Neural cell (in vitro differentiated cells): ENCODE data around the gene CBFA2T2. TPM values are rescaled to one million over a fixed set of nuclear protein-coding genes. Genes with fewer than 3 reads are reported as not detected.

ENCODE experiments used
- H2AFZ ChIP-seq: fragments of 200-600, 300-800 bp; sonication (generic), shearing (Covaris generic); 2 replicates; pipeline ENCODE4 v1.6.0; 2014; ENCODE audit warnings: low read depth, mild to moderate bottlenecking, antibody characterized with exemption, low read length, moderate library complexity
- H3F3A ChIP-seq: fragments of 200-600 bp; shearing (Covaris generic); 2 replicates; pipeline ENCODE4 v1.6.1; 2016; ENCODE audit warnings: mild to moderate bottlenecking, moderate library complexity, mixed read lengths, antibody characterized with exemption, low read length; ENCODE audit not compliant: insufficient read depth, poor library complexity, severe bottlenecking
- H3K27ac ChIP-seq: fragments of 200-600, 300-800 bp; sonication (generic), shearing (Covaris generic); 2 replicates; pipeline ENCODE4 v1.5.1; 2014; ENCODE audit warnings: mild to moderate bottlenecking, low read length, moderate library complexity
- H3K27me3 ChIP-seq: fragments of 300-800, 200-600 bp; sonication (generic), shearing (Covaris generic); 2 replicates; pipeline ENCODE4 v1.6.0; 2014; ENCODE audit warnings: mild to moderate bottlenecking, low read depth, low read length, moderate library complexity; ENCODE audit not compliant: insufficient read depth
- H3K36me3 ChIP-seq: fragments of 300-800, 200-600 bp; sonication (generic), shearing (Covaris generic); 2 replicates; pipeline ENCODE4 v1.5.1; 2014; ENCODE audit warnings: mild to moderate bottlenecking, antibody characterized with exemption, low read length, moderate library complexity; ENCODE audit not compliant: insufficient read depth
- H3K4me2 ChIP-seq: fragments of 300-800, 200-600 bp; sonication (generic), shearing (Covaris generic); 2 replicates; pipeline ENCODE4 v1.6.0; 2014; ENCODE audit warnings: mild to moderate bottlenecking, low read length
- H3K4me3 ChIP-seq: fragments of 300-800, 200-600 bp; sonication (generic), shearing (Covaris generic); 2 replicates; pipeline ENCODE4 v1.5.1; 2014; ENCODE audit warnings: mild to moderate bottlenecking, low read length, moderate library complexity
- H3K79me2 ChIP-seq: fragments of 200-600 bp; shearing (Covaris generic); replicated peaks from 2 replicates; pipeline ENCODE4 v1.6.0; 2014; ENCODE audit warnings: mild to moderate bottlenecking, low read length, moderate library complexity; ENCODE audit not compliant: insufficient read depth
- H3K9ac ChIP-seq: fragments of 300-800, 200-600 bp; sonication (generic), shearing (Covaris generic); 2 replicates; pipeline ENCODE4 v1.6.1; 2016; ENCODE audit warnings: mild to moderate bottlenecking, low read length, mixed read lengths
- H3K9me2 ChIP-seq: fragments of 200-600 bp; shearing (Covaris generic); 2 replicates; pipeline ENCODE4 v1.6.1; 2016; ENCODE audit warnings: mild to moderate bottlenecking, low read length, mixed read lengths; ENCODE audit not compliant: insufficient read depth
- H3K9me3 ChIP-seq: fragments of 200-600, 300-800 bp; sonication (generic), shearing (Covaris generic); 2 replicates; pipeline ENCODE4 v1.6.1; 2016; ENCODE audit warnings: mild to moderate bottlenecking, mixed run types, low read length, moderate library complexity, mixed read lengths
- H4K20me1 ChIP-seq: fragments of 200-600 bp; shearing (Covaris generic); 2 replicates; pipeline ENCODE4 v1.6.1; 2016; ENCODE audit warnings: mild to moderate bottlenecking, mixed run types; ENCODE audit not compliant: insufficient read depth
- EP300 ChIP-seq: fragments of 450-650 bp; conservative IDR thresholded peaks from 2 replicates; pipeline ENCODE4 v1.6.1; 2014; ENCODE audit warnings: antibody characterized with exemption, mild to moderate bottlenecking, moderate library complexity; ENCODE audit not compliant: poor library complexity, severe bottlenecking
- EZH2 ChIP-seq: fragments of 200-600, 300-800 bp; shearing (Covaris generic), sonication (generic); IDR thresholded peaks from 2 replicates; pipeline ENCODE4 v1.6.1; 2014; ENCODE audit warnings: antibody characterized with exemption, low read length, borderline replicate concordance, mild to moderate bottlenecking; ENCODE audit not compliant: insufficient read depth, poor library complexity, severe bottlenecking
- MXI1 ChIP-seq: fragments of 450-650 bp; conservative IDR thresholded peaks from 2 replicates; pipeline ENCODE4 v1.6.1; 2014; ENCODE audit warnings: antibody characterized with exemption, mild to moderate bottlenecking; ENCODE audit not compliant: poor library complexity, severe bottlenecking
- POLR2AphosphoS5 ChIP-seq: IDR thresholded peaks from 2 replicates; pipeline ENCODE4 v1.6.1; 2012
- RAD21 ChIP-seq: fragments of 450-650 bp; conservative IDR thresholded peaks from 2 replicates; pipeline ENCODE4 v1.6.1; 2014; ENCODE audit warnings: antibody characterized with exemption, mild to moderate bottlenecking, moderate library complexity
- SMC3 ChIP-seq: fragments of 450-650 bp; conservative IDR thresholded peaks from 2 replicates; pipeline ENCODE4 v1.6.1; 2014; ENCODE audit warnings: antibody characterized with exemption, mild to moderate bottlenecking, moderate library complexity; ENCODE audit not compliant: poor library complexity
- TAF1 ChIP-seq: IDR thresholded peaks from 2 replicates; pipeline ENCODE4 v1.6.1; 2012; ENCODE audit warnings: low read depth
- polyA plus RNA-seq: library from polyadenylated mRNA; depleted of rRNA; stranded (reverse); fragments of >200 nt; gene quantifications from 2 replicates; pipeline ENCODE4 v1.2.3, GENCODE V29; 2014
- TF ChIP-seq, protein P1 (sequence below): fragments of 450-650 bp; IDR thresholded peaks from 2 replicates; pipeline ENCODE4 v1.5.1; 2014; ENCODE audit warnings: antibody characterized with exemption, mild to moderate bottlenecking, moderate library complexity; ENCODE audit not compliant: poor library complexity, severe bottlenecking
- TF ChIP-seq, protein P2 (sequence below): IDR thresholded peaks from 2 replicates; pipeline ENCODE4 v1.6.1; 2012; ENCODE audit warnings: borderline replicate concordance

CBFA2T2 gene
- polyA plus RNA-seq, 1 donor from 2014 or later, result 15.9 TPM

DNA sequence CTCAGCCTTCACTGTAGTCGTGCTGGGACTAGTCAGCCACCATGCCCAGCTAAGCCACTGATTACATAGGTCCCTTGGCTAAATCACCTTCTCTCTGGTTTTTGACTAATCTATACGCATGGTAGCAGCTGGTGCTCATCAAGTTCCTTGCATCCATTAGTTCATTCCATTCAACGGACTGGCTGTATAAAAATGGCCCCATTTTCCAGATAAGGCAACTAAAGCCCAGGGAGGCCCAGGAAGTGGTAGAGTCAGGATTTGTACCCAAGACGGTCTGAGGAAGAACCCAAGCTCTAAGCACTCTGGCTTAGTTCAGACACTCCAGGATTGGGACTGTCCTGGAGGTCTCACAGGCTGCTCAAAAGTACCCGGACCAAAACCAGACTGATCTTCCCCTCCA lies 191.4 kb downstream of the CBFA2T2 start:
- Histone ChIP-seq H3K9me3 (no peaks in the 10 kb centered on the region), H3K9ac (no peak overlapping the region), H3K27ac (no peak overlapping the region), H3K27me3 (no peaks in the 10 kb centered on the region), H2AFZ (no peak overlapping the region), H3K9me2 (no peaks in the 10 kb centered on the region), H4K20me1 (no peaks in the 10 kb centered on the region), H3K79me2 (peaks cover 10% of the 10 kb centered on the region), H3K4me3 (no peak overlapping the region), H3K36me3 (no peaks in the 10 kb centered on the region), H3K4me2 (no peak overlapping the region), H3F3A (no peaks in the 10 kb centered on the region)
- TF ChIP-seq EP300 (no peak), POLR2AphosphoS5 (no peak), RAD21 (no peak), MXI1 (no peak), TAF1 (no peak), EZH2 (no peak)

DNA sequence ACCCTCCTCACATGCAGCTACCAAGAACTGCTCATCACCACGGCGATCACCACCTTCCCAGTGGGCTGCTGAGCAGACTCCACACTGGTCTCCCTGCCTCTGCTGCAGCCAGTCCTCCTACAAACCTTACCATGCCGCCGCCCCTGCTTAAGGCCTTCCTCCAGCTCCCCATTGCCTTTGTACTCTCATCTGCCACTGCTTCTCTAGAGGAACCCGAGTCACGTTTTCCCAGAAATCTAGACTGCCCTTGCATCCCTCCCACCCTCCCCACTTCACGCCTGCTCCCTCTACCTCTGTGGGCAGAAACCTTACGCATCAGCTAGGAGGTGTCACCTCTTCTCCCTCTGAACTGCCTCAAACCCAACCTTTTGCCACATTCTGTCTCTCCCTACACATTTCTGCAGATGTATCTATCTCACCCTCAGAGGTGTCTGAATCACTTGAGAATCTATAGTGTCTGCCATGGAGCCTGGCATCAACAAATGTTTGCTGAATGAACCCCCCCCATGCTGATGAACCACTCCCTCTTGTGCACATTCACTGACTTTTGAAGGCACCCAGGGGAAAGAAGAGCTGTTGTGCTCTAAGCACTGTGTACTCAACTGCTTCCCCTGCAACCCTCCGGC lies 191.9 kb downstream of the CBFA2T2 start:
- Histone ChIP-seq H3K36me3 (no peaks in the 10 kb centered on the region), H3K9ac (no peak overlapping the region), H3K27ac (no peak overlapping the region), H3K9me3 (no peaks in the 10 kb centered on the region), H3K9me2 (no peaks in the 10 kb centered on the region), H2AFZ (no peak overlapping the region), H3K79me2 (peaks cover 10% of the 10 kb centered on the region), H3F3A (no peaks in the 10 kb centered on the region), H3K27me3 (no peaks in the 10 kb centered on the region), H3K4me2 (no peak overlapping the region), H4K20me1 (no peaks in the 10 kb centered on the region), H3K4me3 (no peak overlapping the region)
- TF ChIP-seq TAF1 (no peak), EZH2 (no peak), MXI1 (no peak), RAD21 (no peak), EP300 (no peak), SMC3 (no peak), POLR2AphosphoS5 (no peak)
- TF ChIP-seq, protein P1, sequence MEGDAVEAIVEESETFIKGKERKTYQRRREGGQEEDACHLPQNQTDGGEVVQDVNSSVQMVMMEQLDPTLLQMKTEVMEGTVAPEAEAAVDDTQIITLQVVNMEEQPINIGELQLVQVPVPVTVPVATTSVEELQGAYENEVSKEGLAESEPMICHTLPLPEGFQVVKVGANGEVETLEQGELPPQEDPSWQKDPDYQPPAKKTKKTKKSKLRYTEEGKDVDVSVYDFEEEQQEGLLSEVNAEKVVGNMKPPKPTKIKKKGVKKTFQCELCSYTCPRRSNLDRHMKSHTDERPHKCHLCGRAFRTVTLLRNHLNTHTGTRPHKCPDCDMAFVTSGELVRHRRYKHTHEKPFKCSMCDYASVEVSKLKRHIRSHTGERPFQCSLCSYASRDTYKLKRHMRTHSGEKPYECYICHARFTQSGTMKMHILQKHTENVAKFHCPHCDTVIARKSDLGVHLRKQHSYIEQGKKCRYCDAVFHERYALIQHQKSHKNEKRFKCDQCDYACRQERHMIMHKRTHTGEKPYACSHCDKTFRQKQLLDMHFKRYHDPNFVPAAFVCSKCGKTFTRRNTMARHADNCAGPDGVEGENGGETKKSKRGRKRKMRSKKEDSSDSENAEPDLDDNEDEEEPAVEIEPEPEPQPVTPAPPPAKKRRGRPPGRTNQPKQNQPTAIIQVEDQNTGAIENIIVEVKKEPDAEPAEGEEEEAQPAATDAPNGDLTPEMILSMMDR, result no peak
- TF ChIP-seq, protein P2, sequence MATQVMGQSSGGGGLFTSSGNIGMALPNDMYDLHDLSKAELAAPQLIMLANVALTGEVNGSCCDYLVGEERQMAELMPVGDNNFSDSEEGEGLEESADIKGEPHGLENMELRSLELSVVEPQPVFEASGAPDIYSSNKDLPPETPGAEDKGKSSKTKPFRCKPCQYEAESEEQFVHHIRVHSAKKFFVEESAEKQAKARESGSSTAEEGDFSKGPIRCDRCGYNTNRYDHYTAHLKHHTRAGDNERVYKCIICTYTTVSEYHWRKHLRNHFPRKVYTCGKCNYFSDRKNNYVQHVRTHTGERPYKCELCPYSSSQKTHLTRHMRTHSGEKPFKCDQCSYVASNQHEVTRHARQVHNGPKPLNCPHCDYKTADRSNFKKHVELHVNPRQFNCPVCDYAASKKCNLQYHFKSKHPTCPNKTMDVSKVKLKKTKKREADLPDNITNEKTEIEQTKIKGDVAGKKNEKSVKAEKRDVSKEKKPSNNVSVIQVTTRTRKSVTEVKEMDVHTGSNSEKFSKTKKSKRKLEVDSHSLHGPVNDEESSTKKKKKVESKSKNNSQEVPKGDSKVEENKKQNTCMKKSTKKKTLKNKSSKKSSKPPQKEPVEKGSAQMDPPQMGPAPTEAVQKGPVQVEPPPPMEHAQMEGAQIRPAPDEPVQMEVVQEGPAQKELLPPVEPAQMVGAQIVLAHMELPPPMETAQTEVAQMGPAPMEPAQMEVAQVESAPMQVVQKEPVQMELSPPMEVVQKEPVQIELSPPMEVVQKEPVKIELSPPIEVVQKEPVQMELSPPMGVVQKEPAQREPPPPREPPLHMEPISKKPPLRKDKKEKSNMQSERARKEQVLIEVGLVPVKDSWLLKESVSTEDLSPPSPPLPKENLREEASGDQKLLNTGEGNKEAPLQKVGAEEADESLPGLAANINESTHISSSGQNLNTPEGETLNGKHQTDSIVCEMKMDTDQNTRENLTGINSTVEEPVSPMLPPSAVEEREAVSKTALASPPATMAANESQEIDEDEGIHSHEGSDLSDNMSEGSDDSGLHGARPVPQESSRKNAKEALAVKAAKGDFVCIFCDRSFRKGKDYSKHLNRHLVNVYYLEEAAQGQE, result no peak
